SK-N-MC (cell line): ENCODE data around the gene KRT86.

Experiments
- DNase-seq: peaks from one replicate; pipeline ENCODE4 v3.0.0-alpha.2; 2011; ENCODE audit warnings: low read depth, low spot score
- H3K27ac ChIP-seq: fragments of 200-600 bp; sonication (generic); 2 replicates; pipeline ENCODE4 v1.5.1; 2016; ENCODE audit warnings: mixed run types
- H3K36me3 ChIP-seq: fragments of 200-600 bp; sonication (generic); 2 replicates; pipeline ENCODE4 v1.6.1; 2017; ENCODE audit warnings: antibody characterized with exemption, low read length, mixed read lengths; ENCODE audit not compliant: insufficient read depth
- H3K4me3 ChIP-seq: fragments of 200-600 bp; sonication (generic); 2 replicates; pipeline ENCODE4 v1.5.1; 2016
- H3K9ac ChIP-seq: fragments of 200-600 bp; sonication (generic); 2 replicates; pipeline ENCODE4 v1.8.0; 2017; ENCODE audit warnings: mixed run types, mixed read lengths; ENCODE audit not compliant: insufficient read length
- H3K9me3 ChIP-seq: fragments of 200-600 bp; sonication (generic); 2 replicates; pipeline ENCODE4 v1.6.1; 2017; ENCODE audit warnings: low read depth, mild to moderate bottlenecking, antibody characterized with exemption, low read length, moderate library complexity, mixed read lengths
- FOXP2 ChIP-seq: optimal IDR thresholded peaks from 2 replicates; pipeline ENCODE3; 2011; ENCODE audit warnings: mild to moderate bottlenecking, moderate library complexity; ENCODE audit not compliant: insufficient read depth; ENCODE audit errors: extremely low read length, control extremely low read depth

Gene KRT86

GRCh38 chr12:52356762-52357580 is 82.5 kb downstream of the KRT86 start:
- Histone ChIP-seq H3K27ac (no peak overlapping the region), H3K36me3 (no peaks in the 10 kb centered on the region), H3K9ac (no peak overlapping the region), H3K4me3 (no peak overlapping the region), H3K9me3 (no peaks in the 10 kb centered on the region)
- no peak for TF ChIP-seq FOXP2
- no peak for DNase-seq
